GM19043 (cell line): ENCODE data around the gene ATL2.
"Not testable (repeated sequence)": the region's sequence is repeated elsewhere in the genome, so short reads cannot be mapped to it uniquely, and the experiment has no call there.

Experiments used
- ATAC-seq: cut with Tn5 transposase; IDR thresholded peaks from one replicate; pipeline ENCODE4 v1.9.1; 2021; ENCODE audit warnings: low read depth; ENCODE audit not compliant: unreplicated experiment

The ATL2 gene

DNA sequence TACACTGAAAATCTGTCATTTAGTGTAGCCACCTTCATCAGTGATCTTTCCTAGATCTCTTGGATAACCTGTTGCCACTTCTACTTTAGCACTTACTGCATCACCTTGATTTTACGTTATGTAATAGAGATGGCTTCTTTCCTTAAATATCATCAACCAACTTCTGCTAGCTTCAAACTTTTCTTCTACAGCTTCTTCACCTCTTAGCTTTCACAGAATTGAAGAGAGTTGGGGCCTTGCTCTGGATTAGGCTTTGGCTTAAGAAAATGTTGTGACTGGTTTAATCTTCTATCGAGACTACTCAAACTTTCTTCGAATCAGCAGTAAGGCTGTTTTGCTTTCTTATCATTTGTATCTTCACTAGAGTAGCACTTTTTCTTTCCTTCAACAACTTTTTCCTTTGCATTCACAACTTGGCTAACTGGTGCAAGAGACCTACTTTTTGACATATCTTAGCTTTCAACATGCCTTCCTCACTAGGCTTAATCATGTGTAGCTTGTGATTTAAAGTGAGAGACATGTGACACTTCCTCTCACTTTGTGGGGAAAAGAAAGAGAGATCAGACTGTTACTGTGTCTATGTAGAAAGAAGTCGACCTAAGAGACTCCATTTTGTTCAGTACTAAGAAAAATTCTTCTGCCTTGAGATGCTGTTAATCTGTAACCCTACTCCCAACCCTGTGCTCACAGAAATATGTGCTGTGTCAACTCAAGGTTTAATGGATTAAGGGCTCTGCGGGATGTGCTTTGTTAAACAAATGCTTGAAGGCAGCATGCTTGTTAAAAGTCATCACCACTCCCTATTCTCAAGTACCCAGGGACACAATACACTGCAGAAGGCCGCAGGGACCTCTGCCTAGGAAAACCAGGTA lies 99.6 kb downstream of the ATL2 start:
- no peak for ATAC-seq

DNA sequence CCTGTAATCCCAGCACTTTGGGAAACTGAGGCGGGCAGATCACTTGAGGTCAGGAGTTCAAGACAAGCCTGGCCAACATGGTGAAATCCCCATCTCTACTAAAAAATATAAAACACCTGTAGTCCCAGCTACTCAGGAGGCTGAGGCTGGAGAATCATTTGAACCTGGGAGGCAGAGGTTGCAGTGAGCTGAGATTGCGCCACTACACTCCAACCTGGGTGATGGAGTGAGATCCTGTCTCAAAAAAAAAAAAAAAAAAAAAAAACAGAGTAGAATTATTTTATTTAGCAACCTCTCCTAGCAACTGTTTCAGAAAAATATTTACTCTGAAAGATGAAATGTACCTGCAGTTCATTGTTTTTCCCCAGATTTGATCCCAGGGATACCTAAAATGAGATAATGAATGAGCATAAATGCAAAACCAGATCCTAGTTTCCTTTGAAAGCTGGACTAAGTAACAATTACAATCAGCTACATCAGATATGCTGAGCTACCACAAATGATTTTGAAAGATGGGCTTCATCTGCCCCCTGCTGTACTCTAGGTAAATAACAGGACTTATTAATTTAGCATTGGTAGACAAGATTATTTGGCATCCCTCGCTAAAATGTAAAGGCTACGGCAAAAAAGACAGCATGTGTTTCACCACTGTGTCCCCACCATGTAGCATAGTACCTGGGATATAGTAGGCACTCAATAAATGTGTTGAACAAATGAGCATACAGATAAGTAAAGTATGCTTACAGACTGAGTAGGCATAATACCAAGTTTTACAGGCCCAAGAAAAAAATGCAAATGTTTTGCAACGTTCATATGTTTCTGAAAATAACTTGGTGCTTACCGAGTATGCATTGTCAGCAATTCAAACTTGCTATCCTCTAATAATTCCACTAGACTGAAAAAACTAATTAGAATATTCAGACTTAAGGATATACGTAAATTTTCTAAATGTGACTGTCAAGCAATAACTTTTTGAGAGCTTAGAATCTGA lies 102.5 kb downstream of the ATL2 start:
- peak; percentile 64 for ATAC-seq

DNA sequence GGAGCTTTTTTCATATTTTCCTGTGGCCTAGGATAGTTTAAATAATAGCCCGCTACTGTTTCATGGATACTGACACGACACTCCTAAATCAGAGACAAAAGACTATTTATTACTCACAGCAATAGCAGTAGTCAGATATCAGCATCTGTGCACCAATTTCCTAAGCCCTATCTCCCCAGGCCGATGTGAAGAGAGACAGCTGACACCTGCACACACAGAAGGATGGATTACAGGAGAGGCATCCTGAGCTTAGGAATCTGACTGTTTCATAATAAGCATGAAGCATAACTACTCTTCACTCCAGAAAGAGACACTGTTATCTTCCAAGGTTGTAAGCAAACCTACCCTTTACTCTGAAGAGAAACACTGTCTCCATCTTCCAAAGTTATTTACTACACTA lies 105.4 kb downstream of the ATL2 start:
- ATAC-seq = no peak

DNA sequence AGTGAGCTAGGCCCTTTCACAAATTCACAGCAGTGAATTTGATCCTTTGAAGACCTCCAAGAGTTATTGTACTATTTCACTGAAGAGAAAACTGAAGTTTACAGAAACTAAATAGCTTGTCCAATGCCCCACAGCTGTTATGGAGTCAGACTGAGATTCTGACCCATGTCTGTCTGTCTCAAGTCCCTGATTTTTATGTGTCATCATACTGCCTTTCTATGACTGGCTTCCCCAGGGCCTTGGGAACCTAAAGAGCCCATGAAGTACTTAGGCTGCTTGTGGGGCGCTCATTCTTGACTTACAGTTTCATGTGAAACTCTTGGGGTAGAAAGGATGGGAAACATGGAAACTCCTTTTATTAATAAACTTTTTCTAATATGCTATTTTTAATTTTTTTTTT lies 107.7 kb downstream of the ATL2 start:
- no peak for ATAC-seq

DNA sequence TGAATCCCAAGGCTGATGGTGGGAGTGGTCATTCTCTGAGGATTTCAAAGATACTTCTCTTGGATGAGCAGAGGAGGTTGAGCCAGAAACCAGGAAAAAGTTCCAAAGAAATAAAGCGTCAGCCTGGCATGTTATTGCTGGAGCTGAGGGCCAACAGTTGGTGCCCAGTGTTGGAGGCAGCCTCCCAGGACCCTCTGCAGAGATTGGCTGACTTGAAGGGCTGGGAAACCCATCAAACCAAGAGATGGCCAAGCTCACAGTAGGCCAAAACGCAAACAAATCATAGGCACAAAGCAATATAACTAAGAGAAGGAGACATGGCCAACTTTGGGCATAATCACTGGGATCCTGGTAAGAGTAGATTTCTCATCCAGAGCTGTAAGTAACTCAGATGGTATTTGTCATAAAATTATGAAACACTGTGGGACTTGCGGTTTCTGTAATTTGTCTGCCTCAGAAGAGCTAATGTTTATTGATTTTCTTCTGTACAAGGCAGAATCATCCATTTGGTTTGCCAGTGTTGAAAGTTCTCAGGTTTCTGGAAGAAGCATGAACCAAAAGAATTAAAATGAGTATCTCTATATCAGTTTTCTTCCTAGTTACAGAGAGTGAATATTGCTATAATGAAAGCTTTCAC lies 108.3 kb downstream of the ATL2 start:
- ATAC-seq = no peak

DNA sequence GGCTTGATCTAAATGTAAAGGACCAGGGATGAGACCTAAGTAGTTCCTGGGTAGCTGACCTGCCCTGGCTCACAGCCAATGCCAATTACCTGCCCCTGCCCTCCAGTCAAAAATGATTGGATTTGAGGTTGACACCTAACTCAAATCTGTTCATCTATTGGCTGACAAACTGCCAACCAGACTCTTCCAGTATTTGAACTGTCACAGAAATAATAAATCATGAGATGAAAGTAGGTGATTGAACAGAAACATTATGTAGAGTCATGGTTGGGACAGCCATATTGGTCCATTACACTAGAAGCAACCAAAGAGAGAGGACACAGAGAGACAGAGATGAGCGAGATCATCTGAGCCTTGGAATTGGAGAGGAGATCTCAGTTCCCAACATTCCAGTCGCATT lies 109.1 kb downstream of the ATL2 start:
- ATAC-seq = no peak

DNA sequence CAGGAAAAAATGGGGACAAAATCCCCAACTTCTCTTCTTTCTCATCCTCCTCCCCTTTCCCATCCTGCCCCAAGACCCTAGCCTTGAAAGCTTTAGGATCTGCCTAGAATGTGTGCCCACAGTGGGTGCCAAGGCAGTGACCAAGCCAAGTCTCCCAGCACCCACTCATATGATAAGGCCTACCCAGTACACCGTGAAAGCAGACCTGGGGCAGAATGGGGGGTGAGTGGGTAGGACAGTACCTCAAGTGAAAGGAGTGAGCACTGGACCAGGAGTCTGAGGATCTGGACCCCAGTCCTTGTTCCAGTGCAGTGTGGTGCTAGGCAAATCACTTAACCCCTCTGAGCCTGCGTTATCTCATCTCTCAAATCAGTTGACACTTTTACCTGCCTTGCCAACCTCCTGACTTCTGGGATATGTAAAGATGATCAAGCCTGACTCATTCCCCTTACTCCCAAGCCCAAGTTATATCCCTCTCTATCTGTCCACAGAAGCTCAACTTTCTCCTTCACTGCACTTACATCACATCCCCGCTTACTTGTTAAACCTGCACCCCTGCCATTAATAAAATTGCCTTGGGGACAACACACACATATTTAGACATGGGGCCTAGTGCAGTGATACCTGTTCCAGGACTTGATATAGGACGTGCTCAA lies 109.7 kb downstream of the ATL2 start:
- no peak for ATAC-seq

DNA sequence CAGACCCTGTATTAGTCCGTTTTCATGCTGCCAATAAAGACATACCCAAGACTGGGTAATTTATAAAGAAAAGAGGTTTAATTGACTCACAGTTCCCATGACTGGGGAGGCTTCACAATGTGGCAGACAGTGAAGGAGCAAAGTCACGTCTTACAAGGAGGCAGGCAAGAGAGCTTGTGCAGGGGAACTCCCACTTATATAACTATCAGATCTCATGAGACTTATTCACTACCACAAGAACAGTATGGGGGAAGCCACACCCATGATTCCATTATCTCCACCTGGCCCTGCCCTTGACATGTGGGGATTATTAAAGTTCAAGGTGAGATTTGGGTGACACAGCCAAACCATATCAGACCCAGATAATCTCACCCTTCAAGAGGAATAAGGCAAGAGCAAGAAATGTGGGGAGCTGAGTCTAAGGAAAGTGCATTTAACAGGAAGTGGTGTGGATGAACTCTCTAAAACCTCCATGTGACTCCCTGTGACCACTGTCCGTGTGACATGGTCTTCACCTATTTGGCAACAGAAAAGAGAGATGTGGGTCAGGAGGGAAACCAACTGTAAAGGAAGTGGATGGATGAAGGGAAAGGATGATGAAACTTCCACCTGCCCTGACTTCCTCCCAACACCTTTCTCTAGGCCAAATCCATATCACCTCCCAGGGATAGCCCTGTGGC lies 110.6 kb downstream of the ATL2 start:
- ATAC-seq = no peak

DNA sequence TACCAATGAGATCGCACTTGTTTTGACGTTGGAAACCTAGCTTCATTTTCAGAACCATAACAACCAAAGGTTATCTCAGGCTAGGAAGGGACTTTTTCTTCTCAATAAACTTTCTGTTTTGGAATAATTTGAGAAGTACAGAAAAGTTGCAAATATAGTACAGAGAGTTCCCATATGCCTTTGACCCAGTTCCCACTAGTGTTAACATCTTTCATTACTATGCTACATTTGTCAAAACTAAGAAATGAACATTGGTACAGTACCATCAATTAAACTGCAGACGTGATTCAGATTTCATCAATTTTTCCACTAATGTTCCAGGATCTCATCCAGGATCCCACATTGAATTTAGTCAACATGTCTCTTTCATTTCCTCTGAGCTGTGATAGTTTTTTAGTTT lies 111.6 kb downstream of the ATL2 start:
- no peak for ATAC-seq

DNA sequence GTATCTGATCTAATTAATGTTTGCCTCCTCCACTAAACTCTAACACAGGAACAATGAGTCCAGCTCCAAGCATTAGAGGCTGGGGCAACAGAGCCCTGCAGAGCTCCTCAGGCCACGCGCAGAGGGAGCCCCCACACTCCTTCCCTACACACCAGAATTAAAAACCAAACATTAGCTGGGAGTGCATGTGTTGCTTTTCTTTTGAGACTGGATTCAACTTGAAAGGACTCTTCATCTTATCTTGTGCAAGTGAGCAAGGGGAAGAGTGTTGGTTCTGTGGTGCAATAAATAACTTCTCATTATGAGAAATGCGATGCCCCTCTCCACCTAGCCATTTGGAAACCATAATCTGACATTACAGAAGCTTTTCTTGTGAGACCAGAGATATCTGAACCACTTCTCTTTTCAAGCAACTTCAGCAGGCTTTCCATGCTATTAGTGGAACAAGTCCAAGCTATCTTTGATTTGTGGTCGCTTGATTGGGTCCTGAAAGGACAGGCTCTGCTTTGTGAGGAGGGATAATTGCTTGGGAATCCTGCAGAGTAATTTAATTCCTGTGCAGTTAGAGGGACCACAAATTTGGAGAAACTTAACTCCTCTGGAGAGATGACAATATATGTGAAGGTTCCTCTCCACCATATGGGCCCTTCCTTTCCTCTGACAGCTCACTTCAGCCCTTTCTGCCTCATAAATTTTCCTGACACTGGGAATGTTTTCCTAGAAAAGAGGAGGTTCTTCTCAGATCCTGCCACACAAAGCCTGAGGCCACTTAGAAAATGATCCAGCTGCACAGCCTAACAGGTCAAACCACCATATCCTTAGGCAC lies 112.5 kb downstream of the ATL2 start:
- ATAC-seq = no peak

DNA sequence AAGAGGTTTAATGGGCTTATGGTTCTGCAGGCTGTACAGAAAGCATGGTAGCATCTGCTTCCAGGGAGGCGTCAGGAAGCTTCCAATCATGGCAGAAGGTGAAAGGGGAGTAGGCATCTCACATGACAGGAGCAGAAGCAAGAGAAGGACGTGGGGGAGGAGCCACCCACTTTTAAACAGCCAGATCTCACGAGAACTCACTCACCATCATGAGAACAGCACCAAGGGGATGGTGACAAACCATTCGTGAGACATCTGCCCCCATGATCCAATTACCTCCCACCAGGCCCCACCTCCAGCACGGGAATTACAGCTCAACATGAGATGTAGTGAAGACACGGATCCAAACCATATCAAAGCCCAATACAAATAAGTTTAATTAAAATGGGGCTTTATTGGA lies 113.8 kb downstream of the ATL2 start:
- ATAC-seq = no peak

DNA sequence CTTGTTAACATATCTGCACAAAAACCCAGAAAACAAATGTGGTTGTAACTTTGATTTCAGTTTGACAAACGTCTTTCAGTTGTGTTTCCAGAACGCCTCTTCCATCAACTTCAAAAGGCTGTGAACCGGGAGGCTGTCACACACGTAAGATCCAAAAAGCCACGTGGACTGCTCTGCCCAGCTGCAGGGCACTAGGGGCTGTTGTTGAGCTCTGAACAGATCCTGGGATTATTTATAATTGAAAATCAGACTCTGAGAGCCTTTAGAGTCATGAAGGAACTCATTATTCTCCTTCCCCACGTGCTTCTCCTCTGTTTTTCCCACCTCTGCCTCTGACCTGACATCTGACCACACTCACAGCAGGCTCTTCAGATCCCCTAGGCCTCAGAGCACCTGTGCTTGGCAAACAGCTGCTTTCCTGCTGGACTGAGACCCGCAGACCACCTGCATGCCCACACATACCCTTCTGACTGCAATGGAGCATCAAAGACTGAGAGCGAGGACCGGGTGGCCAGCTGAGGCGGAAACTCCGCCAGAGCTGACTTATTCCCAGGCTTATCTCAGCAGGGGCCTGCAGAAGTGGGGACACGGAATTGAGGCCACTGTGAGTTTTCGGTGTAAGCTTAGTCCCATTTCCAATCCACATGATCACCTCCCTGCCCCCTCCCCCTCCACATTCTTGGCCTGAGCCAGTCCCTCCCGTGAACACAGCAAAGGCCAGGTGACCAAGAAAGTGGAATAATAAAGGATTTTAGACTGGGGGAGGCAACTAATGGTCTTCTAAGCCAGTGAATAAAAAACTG lies 114.8 kb downstream of the ATL2 start:
- no peak for ATAC-seq

DNA sequence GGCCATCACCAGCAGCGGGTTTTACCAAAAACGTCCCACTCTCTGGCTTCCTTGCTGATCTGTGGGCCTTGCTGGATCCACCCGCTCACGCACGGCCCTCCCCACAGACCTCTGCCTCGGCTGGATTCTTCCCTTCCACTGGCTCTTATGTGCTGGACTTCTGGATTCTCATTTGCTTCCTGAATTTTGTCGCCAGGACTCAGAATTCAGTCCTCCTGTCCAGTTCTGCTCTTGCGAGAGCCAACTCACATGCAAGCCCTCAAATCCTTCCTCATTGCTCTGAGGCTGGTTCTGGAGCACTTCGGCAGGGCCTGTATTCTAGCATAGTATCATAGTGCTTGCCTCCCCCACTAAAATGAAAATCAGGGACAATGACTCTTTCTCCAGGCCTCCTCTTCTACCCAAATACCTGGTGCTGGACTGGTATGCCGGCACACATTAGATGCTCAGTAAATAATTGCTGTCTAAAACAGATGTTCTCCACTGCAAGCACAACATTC lies 115.5 kb downstream of the ATL2 start:
- ATAC-seq = no peak

DNA sequence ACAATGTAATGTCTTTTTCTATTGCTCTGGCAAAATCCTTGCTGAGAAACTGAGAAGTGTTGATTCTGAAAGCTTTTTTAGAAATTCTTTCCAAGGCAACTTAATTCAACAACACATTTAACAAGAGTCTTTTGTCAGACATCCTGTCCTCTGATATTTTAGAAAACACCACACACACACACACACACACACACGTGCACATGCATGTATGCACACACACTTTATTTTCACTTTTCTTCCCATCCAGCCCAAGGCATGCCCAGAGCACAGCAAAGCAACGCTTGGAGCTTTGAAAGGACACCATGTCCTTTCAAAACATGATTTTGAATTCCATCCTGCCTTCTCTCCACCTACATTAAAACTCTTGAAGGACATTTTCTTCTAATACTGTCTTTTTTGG lies 116.1 kb downstream of the ATL2 start:
- ATAC-seq = no peak

DNA sequence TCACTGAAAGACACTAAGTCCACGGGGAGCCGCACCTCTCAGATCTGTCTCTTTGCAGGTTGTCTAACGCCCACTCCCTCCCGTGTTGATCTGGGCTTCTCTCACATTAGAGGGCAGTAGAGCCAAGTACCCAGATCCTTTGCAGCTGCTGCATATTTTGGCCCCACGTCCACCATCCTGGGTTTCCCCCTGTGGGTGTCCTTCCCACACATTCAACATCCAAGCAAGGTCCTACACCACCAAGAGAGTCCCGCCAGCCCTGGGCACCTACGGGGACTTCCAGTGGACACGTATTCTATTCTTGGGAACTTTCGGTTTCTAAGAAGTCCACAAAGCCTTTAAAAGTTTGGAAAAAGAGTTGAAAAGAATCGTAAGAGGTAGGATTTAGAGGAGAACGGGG lies 116.6 kb downstream of the ATL2 start:
- ATAC-seq = no peak

DNA sequence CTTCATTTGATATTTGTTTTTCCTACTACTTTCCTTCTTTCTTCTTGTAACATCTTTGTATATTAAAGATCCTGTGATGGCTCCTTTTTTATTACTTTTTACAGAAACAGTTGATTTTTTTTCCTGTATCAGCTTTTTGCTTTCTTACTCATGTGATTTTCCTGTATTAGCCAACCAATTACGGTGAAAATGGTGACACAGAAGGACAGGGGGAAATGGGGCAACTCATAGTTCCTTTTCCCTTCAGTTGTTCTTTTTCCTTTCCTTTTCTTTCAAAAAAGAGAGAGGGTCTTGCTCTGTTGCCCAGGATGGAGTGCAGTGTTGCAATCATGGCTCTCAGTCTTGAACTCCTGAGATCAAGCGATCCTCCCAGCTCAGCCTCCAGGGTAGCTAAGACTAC lies 117.8 kb downstream of the ATL2 start:
- no peak for ATAC-seq

DNA sequence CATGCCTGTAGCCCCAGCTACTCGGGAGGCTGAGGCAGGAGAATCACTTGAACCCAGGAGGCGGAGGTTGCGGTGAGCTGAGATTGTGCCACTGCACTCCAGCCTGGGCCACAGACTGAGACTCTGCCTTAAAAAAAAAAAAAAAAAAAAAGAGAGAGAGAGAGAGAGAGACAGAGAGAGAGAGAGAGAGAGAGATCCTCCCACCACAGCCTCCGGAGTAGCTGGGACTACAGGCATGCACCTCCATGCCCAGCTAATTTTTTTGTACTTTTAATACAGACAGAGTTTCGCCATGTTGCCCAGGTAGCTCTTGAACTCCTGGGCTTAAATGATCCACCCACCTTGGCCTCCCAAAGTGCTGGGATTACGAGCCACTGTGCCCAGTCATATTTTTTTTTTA lies 119.4 kb downstream of the ATL2 start:
- ATAC-seq = not testable (repeated sequence)

DNA sequence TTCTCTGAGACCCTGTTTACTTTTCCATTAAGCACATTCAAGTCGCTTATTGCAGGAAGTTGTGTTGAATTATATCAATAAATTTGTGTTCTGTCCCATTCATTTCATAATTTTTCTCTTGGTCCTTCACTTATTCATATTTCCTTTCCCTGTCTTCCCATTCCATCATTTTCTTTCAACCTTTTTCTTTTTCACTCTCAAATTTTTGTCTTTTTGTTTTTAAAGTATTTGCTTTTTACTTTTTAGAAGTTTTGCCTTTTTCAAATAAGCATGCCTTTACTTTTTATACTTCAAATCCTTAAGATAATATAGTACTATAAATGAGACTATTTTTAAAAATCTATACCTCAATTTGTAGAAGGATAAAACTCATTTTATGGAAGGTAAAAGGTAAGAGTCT lies 120.5 kb downstream of the ATL2 start:
- ATAC-seq = no peak
